COLO668 (cell line): ENCODE results near the gene PPFIA2.

Experiments
- DNase-seq: peaks from one replicate; lab custom pipeline; 2025; ENCODE audit not compliant: unreplicated experiment; lab: John Stamatoyannopoulos, UW

The PPFIA2 gene

DNA sequence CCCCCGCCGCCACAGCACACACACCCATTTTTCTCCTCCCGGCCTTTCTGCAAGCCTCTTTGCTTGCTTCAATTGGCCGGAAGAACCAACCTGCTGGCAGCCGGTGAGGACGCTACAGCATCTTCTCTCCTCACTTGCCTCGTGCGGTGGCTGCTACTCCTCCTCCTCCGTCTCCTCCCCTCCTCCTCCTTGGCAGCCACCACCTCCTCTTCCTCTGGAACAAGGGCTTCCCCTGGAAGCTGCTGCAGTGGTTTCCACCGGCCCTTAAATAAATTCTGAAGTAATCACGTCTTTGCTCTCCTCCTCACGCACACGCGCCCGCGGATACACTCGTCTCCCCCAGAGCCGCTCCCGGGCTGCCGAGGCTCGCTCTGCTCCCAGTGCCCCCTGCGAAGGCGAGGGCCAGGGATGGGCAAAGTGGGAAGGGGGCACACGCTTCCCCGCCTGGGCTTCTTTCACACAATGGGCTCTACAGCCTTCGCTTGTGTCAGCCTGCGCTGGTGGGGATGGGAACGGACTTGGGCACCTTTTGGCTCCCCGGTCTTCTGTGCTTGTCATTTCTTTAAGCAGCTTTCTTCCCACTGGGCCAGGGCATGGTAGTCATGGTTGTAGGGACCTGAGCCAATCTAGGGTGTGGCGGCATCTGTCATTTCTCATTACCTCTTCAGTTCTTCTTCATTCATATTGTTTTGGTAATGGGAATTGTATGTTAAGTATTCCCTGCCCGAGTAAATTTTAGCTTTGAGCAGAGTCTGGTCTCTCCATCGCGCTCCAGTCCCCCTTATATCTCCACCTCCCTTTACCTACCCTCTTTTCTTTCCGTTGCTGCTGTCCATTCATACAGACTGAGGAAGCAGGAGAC, at the start of gene PPFIA2:
TSS of gene PPFIA2 (minus strand) at position 161 of the 862 bp plus-strand sequence.
- peak; percentile 61 for DNase-seq

DNA sequence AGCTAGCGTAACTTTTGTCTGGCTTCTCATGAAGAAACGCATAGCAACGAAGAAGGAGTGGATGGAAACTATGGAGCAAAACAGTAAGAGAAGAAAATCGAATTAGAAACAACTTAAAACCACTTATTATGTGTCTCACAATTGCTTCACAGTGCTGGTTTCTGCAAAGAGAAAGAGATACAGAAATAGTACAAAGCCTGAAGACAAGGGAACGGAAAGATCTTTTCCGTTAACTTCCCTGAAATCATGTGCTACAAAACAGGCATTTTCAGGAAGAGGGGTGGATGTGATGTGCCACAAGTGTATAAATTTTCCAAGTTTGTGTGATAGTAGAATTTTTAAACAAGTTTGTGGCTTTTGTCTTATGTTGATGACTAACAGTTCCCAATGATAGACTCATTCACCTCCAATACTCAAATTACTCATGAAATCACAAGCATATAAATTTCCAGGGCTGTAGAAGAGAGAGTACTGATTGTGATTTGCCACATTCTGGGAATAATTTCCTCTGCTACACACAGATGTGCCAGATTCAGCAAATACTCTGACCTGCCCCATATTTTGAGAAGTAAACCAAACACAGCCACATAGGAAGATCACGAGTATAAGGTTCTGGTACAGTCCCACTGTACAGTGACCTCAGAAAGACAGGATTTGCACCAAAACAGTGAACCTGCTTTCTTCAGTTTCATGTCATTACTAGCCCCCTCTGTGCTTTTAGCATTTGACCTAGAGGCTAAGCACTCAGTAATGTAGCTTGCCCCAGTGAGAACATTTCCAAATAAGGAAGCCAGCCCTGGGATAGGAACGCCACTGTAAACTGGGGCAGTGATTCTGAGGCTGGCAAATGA, 41.4 kb upstream of the PPFIA2 start:
- no peak for DNase-seq

DNA sequence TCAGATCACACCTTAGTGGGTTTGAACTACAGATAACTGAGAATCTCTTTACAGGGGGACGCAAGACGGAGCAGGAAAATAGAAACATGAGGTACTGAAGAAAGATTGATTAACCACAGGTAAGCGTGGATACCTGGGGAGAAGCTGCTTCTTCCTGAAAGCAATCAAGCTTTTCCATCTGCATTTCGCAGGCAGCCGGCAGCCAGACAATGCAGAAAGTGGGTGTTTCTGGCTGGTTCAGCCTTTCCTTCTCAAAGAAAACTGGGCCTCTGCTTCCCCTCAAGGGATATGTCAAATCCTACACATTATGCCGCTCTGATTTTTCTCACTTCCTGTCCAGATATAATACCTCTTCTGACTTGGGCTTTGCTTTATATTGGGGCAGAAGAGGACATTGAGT, 39.1 kb upstream of the PPFIA2 start:
- no peak for DNase-seq

DNA sequence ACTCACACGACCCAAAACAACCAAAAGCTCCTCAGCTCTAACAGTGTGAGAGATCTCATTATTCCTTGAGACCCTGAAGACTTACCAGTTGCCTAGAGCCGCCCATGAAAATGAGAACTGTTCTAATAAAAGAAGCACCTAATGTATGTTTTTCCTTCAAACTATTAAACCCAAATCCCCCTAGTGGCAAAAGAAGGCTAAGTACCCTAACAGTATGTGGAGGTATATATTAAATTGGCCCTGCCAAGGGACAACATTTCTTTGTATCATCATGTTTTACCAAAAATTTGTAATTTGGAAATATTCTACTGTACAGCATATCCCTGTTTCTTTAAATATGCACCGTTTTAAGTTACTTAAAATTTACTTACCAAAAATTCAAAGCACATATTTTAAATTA, 38.0 kb upstream of the PPFIA2 start:
- no peak for DNase-seq

DNA sequence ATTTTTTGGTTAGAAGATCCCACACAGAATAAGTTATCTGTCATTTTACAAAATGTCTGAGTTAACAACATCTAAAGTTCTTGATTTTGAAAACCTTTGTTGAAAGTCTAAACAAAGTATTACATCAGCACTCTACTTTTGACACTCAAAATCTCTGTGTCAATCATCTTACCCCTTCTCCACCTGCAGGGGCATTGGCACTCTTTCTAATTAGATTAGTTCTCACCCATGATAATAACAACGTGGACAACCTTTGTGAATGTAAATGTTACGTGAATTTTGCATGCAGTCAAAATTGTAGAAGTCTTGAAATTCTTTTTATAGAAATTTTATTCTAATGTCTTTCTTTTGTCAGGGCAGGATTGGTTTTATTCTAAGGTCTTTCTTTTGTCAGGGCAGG, 33.5 kb upstream of the PPFIA2 start:
- no peak for DNase-seq

DNA sequence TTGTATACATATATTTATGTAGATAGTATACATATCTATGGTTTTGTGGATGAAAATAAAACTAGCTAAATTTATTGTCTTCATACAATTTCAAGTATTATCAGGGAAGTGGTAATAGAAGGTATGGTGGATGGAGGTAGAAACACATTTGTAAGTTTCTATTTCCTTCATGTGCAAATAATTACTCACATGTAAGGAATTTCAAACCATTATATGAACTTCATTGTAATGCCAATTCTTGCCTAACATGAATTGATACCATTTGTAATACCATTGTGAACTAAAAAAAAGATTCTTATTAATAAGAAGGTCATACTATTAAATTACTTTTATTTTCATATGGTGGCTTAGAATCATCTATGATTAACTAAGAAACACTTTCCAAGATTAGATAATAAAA, 20.1 kb upstream of the PPFIA2 start:
- no peak for DNase-seq

DNA sequence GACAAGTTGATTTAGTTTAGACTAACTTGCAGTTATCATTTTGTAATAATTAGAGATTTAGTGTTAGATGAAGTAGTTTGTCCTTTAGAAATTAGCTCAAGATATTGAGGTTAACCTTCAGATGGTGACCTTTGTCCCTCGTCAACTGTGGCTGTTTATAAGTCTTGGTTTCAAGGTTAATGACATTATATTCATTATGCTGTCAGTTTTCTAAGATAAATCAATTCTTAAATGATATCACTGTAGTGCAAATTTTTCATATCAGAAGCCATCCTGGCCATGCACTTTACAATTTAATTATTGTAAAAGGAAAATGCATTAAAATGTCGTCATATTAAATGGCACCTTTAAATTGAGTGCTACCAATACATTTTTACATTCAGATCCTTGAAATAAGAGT, 19.6 kb upstream of the PPFIA2 start:
- no peak for DNase-seq

DNA sequence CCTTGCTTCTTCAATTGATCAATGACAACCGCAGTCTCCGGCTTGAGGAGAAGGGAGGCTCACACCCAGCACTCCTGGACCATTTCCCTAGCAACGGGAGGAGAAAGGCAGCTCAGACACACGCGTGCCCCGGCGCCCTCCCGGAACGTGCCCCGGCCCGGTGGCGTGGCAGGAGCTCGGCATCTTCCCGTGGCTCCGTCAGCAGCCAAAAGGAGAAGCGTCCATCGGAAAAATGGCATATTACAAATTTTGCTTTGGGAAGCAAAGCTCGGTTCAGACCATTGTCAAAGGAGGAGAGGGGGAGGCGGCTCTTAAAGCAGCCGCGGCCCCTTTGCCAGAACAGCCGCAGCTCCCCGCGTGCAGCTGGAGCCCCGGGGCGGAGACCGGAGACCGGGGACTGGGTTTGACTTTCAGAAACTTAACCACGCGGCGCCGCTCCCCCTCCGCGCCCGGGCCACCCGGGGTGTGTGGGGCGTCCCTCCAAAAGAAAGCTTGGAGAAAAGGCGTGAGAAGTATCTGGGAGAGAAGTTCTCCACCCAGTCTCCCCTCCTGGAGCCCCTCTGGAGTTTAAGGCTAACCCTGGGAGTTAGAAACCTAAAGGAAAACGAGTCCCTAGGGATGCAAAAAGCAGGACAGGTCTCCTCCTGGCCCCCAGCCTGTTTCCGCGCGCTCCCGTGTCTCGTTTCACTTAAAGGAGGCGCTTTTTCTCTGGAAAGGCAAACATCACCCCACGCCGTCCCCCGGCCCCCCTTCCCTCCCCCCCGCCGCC, 545 bp downstream of the PPFIA2 start:
- DNase-seq: peak; percentile 65

DNA sequence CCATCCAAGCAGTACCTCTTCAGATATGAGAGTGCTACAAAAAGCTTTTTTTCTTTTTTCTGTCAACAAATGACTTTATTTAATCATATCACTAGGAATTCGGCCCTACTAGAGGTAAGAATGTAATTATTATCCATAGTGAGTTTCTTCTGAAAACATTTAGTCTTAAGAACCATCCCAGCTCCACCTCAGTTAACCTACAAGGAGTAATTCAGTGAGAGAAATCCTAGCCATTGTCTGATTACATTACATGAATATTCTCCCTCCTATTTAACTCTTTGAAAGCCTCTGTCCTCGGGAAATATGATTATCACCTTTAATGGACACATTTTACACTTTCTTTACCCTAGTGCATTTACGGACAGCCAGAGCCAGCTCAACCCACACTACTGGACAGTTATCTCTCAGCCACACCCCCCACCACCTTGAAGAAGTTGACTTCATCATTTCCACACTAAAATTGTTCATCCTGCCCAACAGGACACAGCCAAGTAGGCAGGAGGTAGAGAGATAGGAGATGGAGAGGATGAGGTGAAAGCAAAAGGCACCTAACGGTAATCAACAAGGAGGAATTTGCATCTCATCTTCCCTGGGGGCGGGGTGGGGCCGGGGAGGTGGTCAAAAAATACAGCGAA, 1.3 kb downstream of the PPFIA2 start:
- DNase-seq: no peak

DNA sequence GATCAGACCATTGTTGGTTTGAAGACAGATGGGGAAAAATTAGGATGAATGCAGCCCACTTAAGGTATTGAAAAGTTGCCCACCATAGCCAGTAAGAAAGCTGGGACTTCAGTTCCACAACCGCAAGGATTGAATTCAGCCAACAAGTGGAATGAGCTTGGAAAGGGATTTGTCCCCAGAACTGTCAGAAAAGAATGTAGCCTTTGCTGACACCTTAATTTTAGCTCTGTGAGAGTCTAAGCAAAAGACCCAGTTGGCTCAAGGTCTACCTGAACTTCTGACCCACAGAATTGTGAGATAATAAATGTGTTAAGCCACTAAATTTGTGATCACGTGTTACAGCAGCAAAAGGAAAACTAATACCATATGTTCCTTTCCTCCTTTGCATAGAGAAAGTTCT, 29.4 kb downstream of the PPFIA2 start:
- no peak for DNase-seq

DNA sequence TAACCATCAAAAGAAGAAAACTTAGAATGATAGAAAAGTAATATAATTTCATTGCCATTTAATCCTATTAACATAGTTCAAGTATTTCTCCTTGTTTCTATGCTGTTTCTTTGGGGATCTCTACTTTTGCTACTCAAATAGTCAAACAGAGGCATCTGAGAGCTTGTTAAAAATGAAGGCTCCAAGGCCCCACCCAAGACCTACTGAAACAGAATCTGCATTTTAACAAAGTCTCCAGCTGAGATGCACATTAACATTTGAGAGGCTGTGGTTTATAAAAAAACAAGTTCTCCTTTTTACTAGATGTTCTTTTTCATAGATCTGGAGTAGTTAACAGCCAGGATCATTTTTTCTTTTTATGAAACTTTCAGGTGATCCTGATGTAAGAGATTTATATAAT, 31.8 kb downstream of the PPFIA2 start:
- no peak for DNase-seq

DNA sequence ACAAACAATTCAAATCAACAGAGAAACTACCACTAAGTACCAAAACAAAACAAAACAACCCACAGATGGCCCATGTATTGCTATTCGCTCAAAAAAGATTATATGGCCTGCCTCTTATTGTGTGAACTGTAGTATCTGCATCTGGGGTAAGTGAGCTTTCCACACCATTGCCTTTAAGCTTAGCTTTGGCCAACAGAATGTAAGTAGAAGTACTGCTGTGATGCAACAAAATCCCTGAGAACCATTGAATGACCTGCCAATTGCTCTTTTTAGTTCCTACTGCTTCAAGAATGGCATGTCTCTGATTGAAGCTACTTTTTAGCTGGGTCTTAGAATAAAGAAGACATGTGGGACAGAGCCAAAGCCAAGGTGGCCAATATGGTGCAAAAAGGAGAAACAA, 32.5 kb downstream of the PPFIA2 start:
- no peak for DNase-seq

DNA sequence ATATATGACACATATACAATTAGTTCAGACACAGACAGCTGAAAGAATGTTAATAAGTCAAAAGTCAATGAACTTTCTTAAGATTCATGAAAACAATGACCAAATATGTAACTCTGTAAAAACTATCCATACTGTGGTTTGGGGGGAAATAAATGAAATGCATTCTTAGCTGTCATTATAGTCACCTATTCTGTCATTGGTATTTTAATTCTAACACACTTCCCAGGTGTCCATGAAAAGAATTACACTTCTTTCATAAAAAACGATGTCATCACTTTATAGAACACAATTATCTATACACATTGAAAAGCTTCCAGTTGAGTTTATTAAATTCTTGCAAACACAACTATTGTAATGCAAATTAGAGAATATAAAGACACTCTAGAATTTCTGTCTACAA, 35.8 kb downstream of the PPFIA2 start:
- no peak for DNase-seq

DNA sequence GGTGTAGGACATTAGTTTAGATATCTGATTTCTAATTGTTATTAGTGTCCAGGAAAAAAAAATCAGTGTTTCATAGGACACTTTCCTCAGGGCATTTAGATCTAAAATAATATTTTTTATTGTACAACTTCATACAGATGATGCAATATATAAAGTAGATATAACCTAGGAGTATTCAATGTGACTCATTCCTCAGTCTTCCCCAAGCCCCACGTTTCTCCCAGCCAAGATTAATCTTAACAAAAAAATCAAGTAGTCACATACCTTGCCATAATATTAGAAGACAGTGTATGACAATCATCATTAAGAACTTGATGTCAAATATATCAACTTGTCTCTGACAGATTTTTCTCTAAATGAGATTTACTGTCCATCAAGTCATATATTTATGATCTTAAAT, 37.1 kb downstream of the PPFIA2 start:
- no peak for DNase-seq

DNA sequence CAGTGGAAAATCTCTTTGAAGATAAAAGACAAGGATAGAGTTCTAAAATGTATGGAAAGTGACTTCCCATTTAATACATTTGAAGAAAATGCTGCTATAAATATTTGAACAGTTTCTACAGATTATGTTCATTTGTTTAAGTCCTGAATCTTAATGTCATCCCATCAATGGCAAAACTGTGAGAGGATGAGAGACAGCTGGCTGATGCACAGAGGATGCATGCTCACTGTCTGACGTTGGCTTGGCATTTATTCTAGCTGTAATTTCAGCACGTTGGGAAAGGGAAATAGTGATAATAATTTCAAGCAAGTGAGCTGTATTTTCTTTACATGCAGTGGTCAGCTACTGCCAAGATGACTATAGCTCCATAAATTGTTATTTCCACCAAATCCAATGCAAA, 40.5 kb downstream of the PPFIA2 start:
- DNase-seq: no peak

DNA sequence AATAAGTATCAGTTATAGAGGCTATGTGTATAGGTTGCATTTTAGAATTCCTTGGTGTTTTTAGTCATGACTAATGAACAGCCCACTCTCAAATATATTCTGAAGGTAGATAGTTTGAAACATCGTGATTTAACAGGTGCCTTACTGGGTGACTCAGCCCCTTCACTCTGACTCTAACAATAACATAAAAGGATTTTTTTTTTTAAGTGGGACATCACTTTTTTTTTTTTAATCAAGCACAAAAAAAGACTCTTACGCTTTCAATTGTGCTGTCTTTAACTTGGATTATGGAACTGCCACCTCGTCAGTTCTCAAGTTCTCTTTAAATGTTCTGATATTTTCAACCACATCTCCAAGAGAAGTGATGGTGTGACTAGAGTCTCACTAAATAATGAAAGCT, 46.6 kb downstream of the PPFIA2 start:
- no peak for DNase-seq

DNA sequence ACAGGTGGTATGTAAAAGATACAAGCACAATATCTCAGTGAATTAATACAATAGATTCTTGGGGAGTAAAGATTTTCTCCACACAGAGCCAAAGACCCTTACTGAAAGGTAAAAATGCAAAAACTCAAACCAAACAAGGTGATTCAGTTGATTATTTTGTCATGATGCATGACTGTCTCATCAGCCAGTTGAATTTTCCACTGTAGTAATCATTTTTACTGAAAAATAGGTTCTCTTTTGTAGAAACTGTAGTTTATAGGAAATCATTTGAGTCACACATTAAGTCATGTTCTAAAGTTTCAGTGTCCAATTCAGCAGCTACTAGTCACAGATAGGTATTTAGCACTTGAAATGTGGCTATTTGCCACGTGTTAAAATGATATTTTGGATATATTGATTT, 53.6 kb downstream of the PPFIA2 start:
- no peak for DNase-seq

DNA sequence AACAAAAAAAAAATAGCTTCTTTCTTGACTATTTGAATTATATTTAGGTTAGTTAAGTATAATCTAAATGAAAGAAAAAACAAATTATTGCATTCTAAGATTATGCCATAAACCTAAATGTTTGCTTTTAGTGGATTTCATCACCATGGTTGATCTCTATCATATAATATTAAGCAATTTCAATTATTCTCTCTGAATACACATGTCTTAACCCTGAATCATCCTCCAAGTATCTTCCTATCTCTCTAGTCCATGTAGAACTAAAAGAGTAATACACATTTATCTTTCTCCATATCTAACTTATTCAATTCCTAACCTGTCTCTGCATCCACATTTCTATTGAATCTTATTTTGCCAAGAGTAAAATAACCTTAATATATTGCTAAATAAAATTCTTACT, 59.6 kb downstream of the PPFIA2 start:
- no peak for DNase-seq

DNA sequence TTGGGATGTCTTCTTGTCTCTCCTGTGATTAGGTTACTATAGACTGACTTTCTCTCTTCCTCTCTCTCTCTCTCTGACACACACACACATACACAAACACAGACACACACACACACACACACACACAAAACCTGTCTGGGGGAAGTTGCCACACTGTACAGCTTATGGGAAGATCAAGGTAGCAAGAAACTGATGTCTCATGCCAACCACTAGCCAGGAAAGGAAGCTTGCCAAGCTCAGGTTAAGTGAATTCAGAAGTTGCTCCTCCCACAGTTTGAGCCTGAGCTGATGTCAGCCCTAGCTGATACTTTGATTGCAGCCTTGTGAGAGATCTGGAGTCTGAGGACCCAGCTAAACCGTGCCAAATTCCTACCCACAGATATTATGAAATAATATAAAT, 67.1 kb downstream of the PPFIA2 start:
- DNase-seq: no peak

DNA sequence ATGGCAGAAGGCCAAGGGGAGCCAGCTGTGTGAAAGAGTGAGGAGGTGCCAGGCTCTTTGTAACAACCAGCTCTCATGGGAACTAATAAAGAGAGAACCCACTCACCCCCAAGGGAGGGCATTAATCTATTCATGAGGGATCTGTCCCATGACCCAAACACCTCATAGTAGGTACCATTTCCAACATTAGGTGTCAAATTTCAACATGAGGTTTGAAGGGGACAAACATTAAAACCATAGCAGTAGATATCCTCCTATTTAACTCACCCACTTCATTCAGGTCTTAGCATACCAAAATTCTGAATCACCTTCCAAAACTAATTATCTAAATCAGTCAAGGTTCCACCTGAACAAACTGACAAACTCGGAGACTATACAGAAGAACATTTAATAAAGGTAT, 75.3 kb downstream of the PPFIA2 start:
- no peak for DNase-seq

DNA sequence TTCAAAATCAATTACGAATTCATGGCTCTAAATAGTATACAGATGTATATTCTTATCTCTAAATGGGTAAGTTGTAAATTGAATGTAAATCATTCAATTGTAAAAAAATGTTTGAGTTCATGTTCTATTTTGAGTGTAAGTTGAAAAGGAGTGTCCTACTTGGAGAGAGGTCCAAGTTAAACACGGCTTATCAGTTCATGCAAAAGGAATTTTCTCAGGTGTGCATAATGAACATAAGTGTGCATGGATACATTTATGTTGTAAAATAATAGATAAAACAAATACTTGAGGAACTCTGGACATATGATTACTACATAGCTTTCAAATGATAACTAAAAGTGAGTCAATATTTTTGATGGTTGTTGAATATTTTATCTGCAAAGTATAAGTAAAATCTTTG, 79.5 kb downstream of the PPFIA2 start:
- no peak for DNase-seq
